GM18502 (cell line): ENCODE data around the gene MAP7.

Experiments
- ATAC-seq: cut with Tn5 transposase; IDR thresholded peaks from one replicate; pipeline ENCODE4 v1.9.1; 2021; ENCODE audit warnings: mild to moderate bottlenecking; ENCODE audit not compliant: unreplicated experiment, poor library complexity

The MAP7 gene

GRCh38 chr6:136350914-136351313, 199.3 kb downstream of the MAP7 start:
- no peak for ATAC-seq

- ATAC-seq: no peak
Measured at GRCh38 chr6:136347847-136348246, 202.4 kb downstream of the MAP7 start.

DNA sequence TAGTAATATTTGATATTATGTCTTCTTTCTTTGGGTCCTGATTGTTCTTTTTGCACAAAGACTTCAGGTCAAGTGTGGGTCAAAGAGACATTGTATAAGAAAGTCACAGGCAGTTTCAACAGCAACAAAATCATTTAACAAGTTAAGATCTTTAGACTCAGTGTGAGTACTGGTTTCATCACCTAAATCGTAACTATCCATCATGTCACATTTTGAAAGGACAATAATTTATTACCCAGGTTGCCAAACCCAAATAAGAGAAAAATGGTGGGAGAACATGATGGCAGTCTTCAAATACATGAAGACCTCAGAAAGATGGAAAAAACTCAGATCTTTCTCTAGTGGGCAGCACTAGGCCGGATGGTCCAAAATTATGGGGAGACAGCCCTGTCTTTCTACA, 205.1 kb downstream of the MAP7 start:
- no peak for ATAC-seq

GRCh38 chr6:136344420-136344819, 205.8 kb downstream of the MAP7 start:
- no peak for ATAC-seq

DNA sequence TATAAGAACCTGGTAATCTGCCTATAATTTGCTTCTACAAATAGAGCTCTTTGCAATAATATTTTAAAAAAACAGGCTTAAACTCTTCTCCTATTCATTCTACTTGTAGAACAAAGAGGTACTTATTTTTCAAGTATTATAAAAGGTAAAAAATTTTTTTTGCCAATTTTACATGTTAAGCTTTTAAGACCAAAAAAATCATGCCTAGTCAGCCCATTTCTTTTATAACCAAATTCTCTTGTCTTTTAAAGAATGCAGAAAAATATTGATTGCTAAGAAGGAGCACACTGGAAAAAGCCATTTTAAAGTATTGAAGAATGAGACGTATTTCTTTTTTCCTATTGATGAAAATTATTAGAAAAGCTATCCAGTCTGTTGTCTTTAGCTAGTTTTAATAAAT, 206.5 kb downstream of the MAP7 start:
- no peak for ATAC-seq

- ATAC-seq: no peak
Measured at GRCh38 chr6:136343275-136343674, 206.9 kb downstream of the MAP7 start.

- no peak for ATAC-seq
Measured at GRCh38 chr6:136341967-136342366, 208.3 kb downstream of the MAP7 start.

DNA sequence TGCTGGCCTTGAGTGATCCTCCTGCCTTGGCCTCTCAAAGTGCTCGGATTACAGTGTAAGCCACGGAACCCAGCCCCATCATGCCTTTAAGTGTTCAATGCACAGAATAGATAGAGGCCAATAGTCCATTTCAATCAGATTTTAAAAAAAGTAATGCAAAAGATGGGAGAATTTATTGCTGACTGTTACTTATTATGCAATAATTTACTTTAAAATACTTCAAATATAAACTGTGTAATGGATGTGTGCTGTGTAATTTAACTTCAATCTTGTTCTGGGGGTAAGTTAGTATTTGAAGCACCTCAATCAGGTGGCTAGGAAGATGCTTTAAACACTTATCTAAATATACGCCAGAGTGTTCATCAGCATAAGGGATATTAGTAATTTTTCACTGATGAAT, 208.9 kb downstream of the MAP7 start:
- ATAC-seq: no peak

- no peak for ATAC-seq
Measured at GRCh38 chr6:136338486-136338885, 211.7 kb downstream of the MAP7 start.

- ATAC-seq: no peak
Measured at GRCh38 chr6:136337606-136338005, 212.6 kb downstream of the MAP7 start.

GRCh38 chr6:136337121-136337520, 213.1 kb downstream of the MAP7 start:
- ATAC-seq: no peak

GRCh38 chr6:136335736-136336363, 214.4 kb downstream of the MAP7 start:
- ATAC-seq: no peak

- no peak for ATAC-seq
Measured at GRCh38 chr6:136334853-136335252, 215.4 kb downstream of the MAP7 start.

- ATAC-seq: no peak
Measured at GRCh38 chr6:136334465-136334846, 215.8 kb downstream of the MAP7 start.

DNA sequence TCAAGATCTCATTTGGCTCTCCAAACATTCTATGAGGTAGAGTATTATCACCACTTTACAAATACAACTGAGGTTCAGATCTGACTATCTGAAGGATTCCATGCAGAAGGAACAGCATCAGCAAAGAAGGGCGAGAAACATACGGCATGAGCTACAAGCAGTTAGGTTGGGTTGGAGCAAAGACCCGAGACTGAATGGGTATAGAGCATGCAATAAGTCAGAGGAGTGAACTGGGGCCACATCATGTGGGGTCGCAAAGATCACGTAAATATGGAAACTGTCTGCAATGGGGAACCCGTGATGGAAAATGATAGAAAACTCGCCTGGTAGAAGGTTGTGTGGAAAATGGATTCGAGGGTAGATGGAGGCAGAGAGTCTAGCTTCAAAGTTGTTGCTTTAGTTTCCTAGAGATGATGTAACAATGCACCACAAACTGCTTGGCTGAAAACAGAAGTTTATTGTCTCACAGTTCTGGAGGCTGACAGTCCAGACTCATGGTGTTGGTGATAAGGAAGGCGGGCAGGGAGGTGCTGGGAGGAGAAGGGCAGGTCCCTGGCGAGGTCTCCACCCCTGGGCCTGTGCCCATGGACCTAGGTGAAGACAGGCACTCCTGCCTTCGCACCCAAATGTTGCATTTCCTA, 216.3 kb downstream of the MAP7 start:
- ATAC-seq: no peak

DNA sequence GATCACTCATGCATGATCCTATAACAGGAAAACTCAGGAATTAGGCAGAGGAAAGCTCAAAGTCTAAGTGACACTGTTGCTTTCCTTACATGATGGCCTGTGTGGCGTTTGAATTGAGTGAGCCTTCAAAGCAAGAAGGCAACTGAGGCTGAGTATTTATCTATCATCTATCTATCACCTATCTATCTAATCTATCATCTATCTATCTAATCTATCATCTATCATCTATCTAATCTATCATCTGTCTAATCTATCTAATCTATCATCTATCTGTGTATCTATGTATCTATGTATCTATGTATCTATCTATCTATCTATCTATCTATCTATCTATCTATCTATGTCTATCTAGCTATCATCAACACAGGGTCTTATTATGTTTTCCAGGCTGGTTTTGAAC, 218.8 kb downstream of the MAP7 start:
- ATAC-seq: no peak

DNA sequence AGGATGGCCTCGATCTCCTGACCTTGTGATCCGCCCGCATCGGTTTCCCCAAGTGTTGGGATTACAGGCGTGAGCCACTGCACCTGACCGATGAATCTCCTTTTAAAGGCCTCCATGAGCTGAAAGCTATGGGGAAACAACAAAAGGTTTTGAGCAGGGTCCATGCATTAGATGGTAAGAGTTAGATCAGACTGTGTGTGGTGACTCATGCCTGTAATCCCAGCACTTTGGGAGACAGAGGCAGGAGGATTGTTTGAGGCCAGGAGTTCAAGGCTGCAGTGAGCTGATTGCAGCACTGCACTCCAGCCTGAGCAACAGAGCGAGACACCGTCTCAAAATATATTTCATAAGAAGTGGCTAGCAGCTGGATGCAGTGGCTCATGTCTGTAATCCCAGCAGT, 219.6 kb downstream of the MAP7 start:
- ATAC-seq: no peak

GRCh38 chr6:136326038-136326553, 224.1 kb downstream of the MAP7 start:
- no peak for ATAC-seq

DNA sequence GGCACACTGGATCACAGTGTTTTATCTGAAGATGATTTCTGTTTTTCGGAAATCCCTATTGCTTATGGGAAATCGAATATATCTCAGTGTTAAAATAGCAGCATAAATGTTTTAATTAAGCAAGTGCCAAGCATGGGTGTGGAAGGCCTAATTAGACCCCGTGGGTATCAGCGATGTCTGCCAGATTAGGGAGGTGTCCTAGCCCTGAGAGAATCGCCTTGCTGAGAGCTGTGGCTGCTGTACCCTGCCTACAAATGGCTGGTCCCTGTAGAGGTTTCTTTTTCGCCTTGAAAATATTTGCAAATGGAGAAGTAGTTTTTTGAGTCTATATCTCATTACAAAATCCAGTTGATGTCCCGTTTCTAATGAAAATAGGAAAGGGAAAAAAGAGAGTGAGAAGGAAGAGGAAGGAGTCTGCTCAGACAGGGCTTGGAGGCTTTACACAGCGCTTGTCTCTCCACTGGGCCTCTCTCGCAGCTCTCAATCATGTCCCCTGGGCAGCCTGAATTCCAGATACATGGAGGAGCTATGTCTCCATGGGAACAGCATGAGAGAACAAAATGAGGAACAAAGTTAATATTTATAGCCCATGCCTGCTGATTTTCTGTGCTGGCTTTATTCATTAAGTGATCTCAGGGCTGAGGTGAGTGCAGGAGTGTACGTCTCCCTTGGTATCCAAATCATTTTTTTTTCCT, 225.4 kb downstream of the MAP7 start:
- ATAC-seq: no peak

DNA sequence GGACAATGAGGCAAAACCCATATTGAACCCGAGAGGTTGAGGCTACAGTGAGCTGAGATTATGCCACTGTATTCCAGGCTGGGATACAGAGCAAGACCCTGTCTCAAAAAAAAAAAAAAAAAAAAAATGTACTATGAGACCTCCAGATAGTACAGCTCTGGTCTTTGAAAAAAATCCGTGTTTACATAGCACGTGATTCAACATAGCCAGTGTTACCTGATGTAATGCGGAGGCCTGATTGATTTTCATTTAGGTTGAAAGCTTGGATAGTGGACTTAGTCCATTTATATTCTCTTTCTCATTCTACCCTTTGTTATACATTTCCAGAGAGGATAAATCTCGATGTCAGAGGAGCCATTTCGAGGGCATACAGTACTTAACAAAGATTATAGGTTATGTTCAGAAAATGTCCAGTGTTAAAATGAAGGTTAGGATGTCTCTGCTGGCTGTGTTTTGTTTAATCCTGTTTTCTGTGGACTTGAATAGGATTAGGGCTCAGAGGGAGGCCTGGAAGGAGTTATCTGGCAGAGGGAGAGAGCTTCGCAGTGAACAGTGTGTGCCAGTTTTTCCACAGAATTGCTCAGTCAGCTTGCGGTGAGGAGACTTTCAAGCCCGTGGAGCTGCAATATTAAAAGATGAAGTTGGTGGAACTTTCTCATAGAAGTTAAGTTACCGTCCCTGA, 226.7 kb downstream of the MAP7 start:
- ATAC-seq: no peak

GRCh38 chr6:136319732-136320131, 230.5 kb downstream of the MAP7 start:
- ATAC-seq: no peak
